ENCODE data around the gene ERC2.

DNA sequence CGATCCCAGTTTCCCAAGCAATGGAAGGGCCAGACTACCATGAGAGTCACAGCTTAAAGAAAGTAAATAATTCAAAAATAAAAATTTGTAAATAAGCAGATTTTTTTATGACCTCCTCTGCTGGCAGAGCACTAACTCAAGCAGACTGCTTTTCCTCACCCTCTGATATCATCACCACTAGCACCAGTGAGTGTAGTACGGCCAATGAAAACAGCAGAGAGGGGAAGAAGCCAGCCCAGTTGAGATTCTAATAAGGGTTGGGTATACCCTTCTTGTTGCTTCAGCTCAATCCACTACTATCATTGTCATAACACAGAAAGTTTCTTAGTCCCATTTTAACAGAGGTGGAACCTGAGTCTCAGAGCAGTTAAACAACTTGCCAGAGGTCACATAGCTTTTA, 193.1 kb downstream of the ERC2 start:
- TF ChIP-seq POLR2A (IDR thresholded peaks at IDR 0.05): no peak
- TF ChIP-seq, protein P1, sequence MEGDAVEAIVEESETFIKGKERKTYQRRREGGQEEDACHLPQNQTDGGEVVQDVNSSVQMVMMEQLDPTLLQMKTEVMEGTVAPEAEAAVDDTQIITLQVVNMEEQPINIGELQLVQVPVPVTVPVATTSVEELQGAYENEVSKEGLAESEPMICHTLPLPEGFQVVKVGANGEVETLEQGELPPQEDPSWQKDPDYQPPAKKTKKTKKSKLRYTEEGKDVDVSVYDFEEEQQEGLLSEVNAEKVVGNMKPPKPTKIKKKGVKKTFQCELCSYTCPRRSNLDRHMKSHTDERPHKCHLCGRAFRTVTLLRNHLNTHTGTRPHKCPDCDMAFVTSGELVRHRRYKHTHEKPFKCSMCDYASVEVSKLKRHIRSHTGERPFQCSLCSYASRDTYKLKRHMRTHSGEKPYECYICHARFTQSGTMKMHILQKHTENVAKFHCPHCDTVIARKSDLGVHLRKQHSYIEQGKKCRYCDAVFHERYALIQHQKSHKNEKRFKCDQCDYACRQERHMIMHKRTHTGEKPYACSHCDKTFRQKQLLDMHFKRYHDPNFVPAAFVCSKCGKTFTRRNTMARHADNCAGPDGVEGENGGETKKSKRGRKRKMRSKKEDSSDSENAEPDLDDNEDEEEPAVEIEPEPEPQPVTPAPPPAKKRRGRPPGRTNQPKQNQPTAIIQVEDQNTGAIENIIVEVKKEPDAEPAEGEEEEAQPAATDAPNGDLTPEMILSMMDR (IDR thresholded peaks at IDR 0.05): no peak
